GM12878 (cell line): ENCODE results near the gene SLC5A10. TPM values are rescaled to one million over a fixed set of nuclear protein-coding genes. Genes with fewer than 3 reads are reported as not detected.

ENCODE experiments used
- ATAC-seq: fragments of 200-7000 bp; cut with Tn5 transposase; 3 replicates; pipeline ENCODE4 v1.9.1; 2020; ENCODE audit warnings: mild to moderate bottlenecking, moderate library complexity
- BruUV-seq: library from RNA; stranded (reverse); fragments of 400-500 nt; replicated peaks from 2 replicates; lab custom pipeline; 2021; lab: Mats Ljungman, UMichigan
- CTCF ChIA-PET: fragments of 300-600 bp; sonication (Branson Sonifier 250); formaldehyde crosslinking; extraction: SDS; loops from one replicate; lab custom pipeline; 2021; ENCODE audit warnings: inconsistent platforms; lab: Yijun Ruan, JAX
- POLR2A ChIA-PET: fragments of 350-600 bp; formaldehyde crosslinking; extraction: SDS; loops from one replicate; lab custom pipeline; 2021; ENCODE audit warnings: inconsistent platforms; lab: Charles Lee
- RAD21 ChIA-PET: fragments of 300-600 bp; sonication (Branson Sonifier 250); formaldehyde crosslinking; loops from one replicate; lab custom pipeline; 2023; ENCODE audit warnings: antibody characterized with exemption; ENCODE audit not compliant: unreplicated experiment; lab: Charles Lee
- SMC1A ChIA-PET: fragments of 300-600 bp; sonication (Branson Sonifier 250); formaldehyde crosslinking; loops from one replicate; lab custom pipeline; 2023; ENCODE audit not compliant: unreplicated experiment, uncharacterized antibody; lab: Charles Lee
- DNase-seq: peaks from one replicate; pipeline ENCODE4 v3.0.0-alpha.2; 2011; ENCODE audit warnings: low read depth, low spot score
- FAIRE-seq: peaks from 3 replicates; lab custom pipeline; 2011; peaks lifted over from hg19 to GRCh38; lab: Jason Lieb, UNC
- H2AFZ ChIP-seq: 2 replicates; pipeline ENCODE4 v1.6.0; 2011; ENCODE audit warnings: low read depth, low read length, control low read depth; ENCODE audit not compliant: control insufficient read depth
- H3K27ac ChIP-seq: 2 replicates; pipeline ENCODE4 v1.5.1; 2011; ENCODE audit warnings: control low read depth; ENCODE audit not compliant: control insufficient read depth, insufficient read depth
- H3K27me3 ChIP-seq, 2 experiments: replicated peaks in 1 of 2; 2 replicates each; pipeline versions ENCODE4 v1.6.0 to v1.6.1; 2011; ENCODE audit warnings: low read length in 1 of 2; ENCODE audit not compliant: control insufficient read depth in 2 of 2, insufficient read depth in 2 of 2
- H3K36me3 ChIP-seq, 2 experiments: 2 replicates each; pipeline ENCODE4 v1.5.1; 2011; ENCODE audit warnings: low read length in 1 of 2; ENCODE audit not compliant: control insufficient read depth in 2 of 2, insufficient read depth in 2 of 2
- H3K4me1 ChIP-seq: 2 replicates; pipeline ENCODE4 v1.6.1; 2011; ENCODE audit warnings: mild to moderate bottlenecking, low read length, moderate library complexity, mixed read lengths; ENCODE audit not compliant: control insufficient read depth, insufficient read depth
- H3K4me2 ChIP-seq: 2 replicates; pipeline ENCODE4 v1.6.0; 2011; ENCODE audit warnings: control low read depth; ENCODE audit not compliant: control insufficient read depth, insufficient read depth
- H3K4me3 ChIP-seq: fragments of 200-600 bp; sonication (generic); 2 replicates; pipeline ENCODE4 v1.5.1; 2016
- H3K79me2 ChIP-seq: 2 replicates; pipeline ENCODE4 v1.6.0; 2011; ENCODE audit warnings: low read length; ENCODE audit not compliant: control insufficient read depth, insufficient read depth
- H3K9ac ChIP-seq: 2 replicates; pipeline ENCODE4 v1.8.0; 2011; ENCODE audit warnings: low read length, control low read depth, mixed read lengths; ENCODE audit not compliant: control insufficient read depth, insufficient read depth
- H3K9me3 ChIP-seq: replicated peaks from 3 replicates; pipeline ENCODE4 v1.5.1; 2011; ENCODE audit warnings: mild to moderate bottlenecking, low read length; ENCODE audit not compliant: control insufficient read depth, insufficient read depth
- H4K20me1 ChIP-seq: 2 replicates; pipeline ENCODE4 v1.6.0; 2011; ENCODE audit not compliant: control insufficient read depth, insufficient read depth
- BHLHE40 ChIP-seq, 2 experiments: fragments of 450-650 bp in 1 of 2; IDR thresholded peaks; 2 replicates each; pipeline ENCODE4 v1.6.1; 2011 to 2017; ENCODE audit warnings: low read depth in 2 of 2, borderline replicate concordance in 1 of 2, improper control_type of control experiment in 1 of 2, low read length in 1 of 2, mild to moderate bottlenecking in 1 of 2
- DPF2 ChIP-seq: fragments of 450-650 bp; IDR thresholded peaks from 2 replicates; pipeline ENCODE4 v1.6.1; 2017; ENCODE audit warnings: mild to moderate bottlenecking
- EED ChIP-seq: sonication (generic); IDR thresholded peaks from 2 replicates; pipeline ENCODE4 v1.6.1; 2016; ENCODE audit warnings: antibody characterized with exemption, low read depth
- FOXM1 ChIP-seq: IDR thresholded peaks from 2 replicates; pipeline ENCODE4 v1.6.1; 2012; ENCODE audit warnings: low read depth, mild to moderate bottlenecking, inconsistent platforms, low read length, moderate library complexity
- KAT2A ChIP-seq: conservative IDR thresholded peaks from 2 replicates; pipeline ENCODE4 v1.6.1; 2011; ENCODE audit warnings: low read depth, low read length; ENCODE audit not compliant: control insufficient read depth
- MYB ChIP-seq: fragments of 150-350 bp; IDR thresholded peaks from 2 replicates; pipeline ENCODE4 v1.6.1; 2014; ENCODE audit warnings: mild to moderate bottlenecking, low read depth, low read length, borderline replicate concordance
- MYC ChIP-seq: IDR thresholded peaks from 2 replicates; pipeline ENCODE4 v1.6.1; 2011; ENCODE audit warnings: mild to moderate bottlenecking, low read length, moderate library complexity, inconsistent platforms; ENCODE audit not compliant: insufficient read depth, insufficient replicate concordance, insufficient read length, severe bottlenecking
- STAT1 ChIP-seq: fragments of 450-650 bp; conservative IDR thresholded peaks from 2 replicates; pipeline ENCODE4 v1.6.1; 2014; ENCODE audit warnings: antibody characterized with exemption, mild to moderate bottlenecking
- TCF7 ChIP-seq: IDR thresholded peaks from 2 replicates; pipeline ENCODE4 v1.6.1; 2014; ENCODE audit warnings: antibody characterized with exemption, borderline replicate concordance
- WGBS: methylation state at CpG from one replicate; pipeline ENCODE4 v1.1.6; 2016; ENCODE audit warnings: low lambda C conversion rate; ENCODE audit not compliant: insufficient replicate concordance, insufficient coverage; ENCODE audit errors: missing lambda C conversion rate; 5-methylcytosine and 5-hydroxymethylcytosine counted together
- in situ Hi-C: fragments of 300-500 bp; cut with MboI; formaldehyde crosslinking; loops from 9 replicates; pipeline ENCODE4 v1.14.3; 2018; ENCODE audit warnings: mixed read lengths
- intact Hi-C: fragments of 100-400 bp; cut with micrococcal nuclease; formaldehyde crosslinking; loops from one replicate; pipeline ENCODE4 v1.14.2; 2022; ENCODE audit not compliant: unreplicated experiment
- polyA plus RNA-seq, 11 experiments: library from polyadenylated mRNA; depleted of rRNA in 4 of 11; unstranded in 6 of 11; stranded (reverse) in 5 of 11; fragments of >200 nt; fragmentation: Nextera tagmentation in 4 of 11; fragmentation: Illumina TruSeq in 1 of 11; extraction: Ambion mirVana in 4 of 11; extraction: Trizol in 1 of 11; gene quantifications; 1 replicate in 1 of 11; 2 replicates in 10 of 11; pipeline versions ENCODE4 v1.2.1 to v1.2.3, GENCODE V29; 2011 to 2016; ENCODE audit warnings: inconsistent platforms in 2 of 11, missing spikeins in 2 of 11, low read depth in 1 of 11
- total RNA-seq, 4 experiments: library from RNA; depleted of rRNA in 3 of 4; stranded (reverse); fragments of >200 nt in 3 of 4; fragmentation: Illumina TruSeq in 1 of 4; extraction: Trizol in 1 of 4; gene quantifications; 2 replicates each; pipeline versions ENCODE4 v1.2.1 to v1.2.3, GENCODE V29; 2013 to 2021
- TF ChIP-seq, protein P1 (sequence below): fragments of 450-650 bp; formaldehyde crosslinking; IDR thresholded peaks from 2 replicates; pipeline ENCODE4 v1.5.0; 2022; ENCODE audit warnings: mild to moderate bottlenecking, missing genetic modification characterization
- TF ChIP-seq, protein P2 (sequence below): fragments of 450-650 bp; formaldehyde crosslinking; IDR thresholded peaks from 2 replicates; pipeline ENCODE4 v1.4.0; 2020; ENCODE audit warnings: mild to moderate bottlenecking, moderate library complexity

Gene SLC5A10
- total and polyA plus RNA-seq, 10 of the 15 experiments (the other 5 are each of a cell fraction or from before 2014, with no cell fraction given), result under 0.01 to 0.18 (median 0.07) TPM; not detected in 4

DNA sequence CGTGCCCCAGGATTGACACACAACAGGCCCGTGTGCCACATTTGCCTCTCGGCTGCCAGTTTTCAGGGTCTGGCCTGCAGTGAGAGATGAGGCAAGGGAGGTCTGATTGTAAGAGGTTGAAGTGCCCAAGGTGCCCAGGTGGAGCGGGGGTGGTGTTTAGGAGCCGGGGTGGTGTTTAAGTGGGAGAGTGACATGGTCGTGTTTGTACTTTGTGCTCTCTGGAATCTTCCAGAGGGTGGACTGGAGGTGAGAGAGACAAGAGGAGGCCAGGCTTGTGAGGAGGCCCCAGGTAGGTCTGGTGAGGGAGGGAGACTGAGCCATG lies 10.5 kb downstream of the SLC5A10 start (continued):
- TF ChIP-seq MYC (no peak), BHLHE40 (IDR thresholded peaks at IDR 0.05; ENCODE audit: borderline replicate concordance in 1 of 2, low read depth in 2 of 2, low read length in 1 of 2) (no peak), DPF2 (no peak), TCF7 (no peak), EED (no peak), FOXM1 (no peak)
- TF ChIP-seq, protein P1, sequence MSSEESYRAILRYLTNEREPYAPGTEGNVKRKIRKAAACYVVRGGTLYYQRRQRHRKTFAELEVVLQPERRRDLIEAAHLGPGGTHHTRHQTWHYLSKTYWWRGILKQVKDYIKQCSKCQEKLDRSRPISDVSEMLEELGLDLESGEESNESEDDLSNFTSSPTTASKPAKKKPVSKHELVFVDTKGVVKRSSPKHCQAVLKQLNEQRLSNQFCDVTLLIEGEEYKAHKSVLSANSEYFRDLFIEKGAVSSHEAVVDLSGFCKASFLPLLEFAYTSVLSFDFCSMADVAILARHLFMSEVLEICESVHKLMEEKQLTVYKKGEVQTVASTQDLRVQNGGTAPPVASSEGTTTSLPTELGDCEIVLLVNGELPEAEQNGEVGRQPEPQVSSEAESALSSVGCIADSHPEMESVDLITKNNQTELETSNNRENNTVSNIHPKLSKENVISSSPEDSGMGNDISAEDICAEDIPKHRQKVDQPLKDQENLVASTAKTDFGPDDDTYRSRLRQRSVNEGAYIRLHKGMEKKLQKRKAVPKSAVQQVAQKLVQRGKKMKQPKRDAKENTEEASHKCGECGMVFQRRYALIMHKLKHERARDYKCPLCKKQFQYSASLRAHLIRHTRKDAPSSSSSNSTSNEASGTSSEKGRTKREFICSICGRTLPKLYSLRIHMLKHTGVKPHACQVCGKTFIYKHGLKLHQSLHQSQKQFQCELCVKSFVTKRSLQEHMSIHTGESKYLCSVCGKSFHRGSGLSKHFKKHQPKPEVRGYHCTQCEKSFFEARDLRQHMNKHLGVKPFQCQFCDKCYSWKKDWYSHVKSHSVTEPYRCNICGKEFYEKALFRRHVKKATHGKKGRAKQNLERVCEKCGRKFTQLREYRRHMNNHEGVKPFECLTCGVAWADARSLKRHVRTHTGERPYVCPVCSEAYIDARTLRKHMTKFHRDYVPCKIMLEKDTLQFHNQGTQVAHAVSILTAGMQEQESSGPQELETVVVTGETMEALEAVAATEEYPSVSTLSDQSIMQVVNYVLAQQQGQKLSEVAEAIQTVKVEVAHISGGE (CRISPR knock-in tag), result no peak

DNA sequence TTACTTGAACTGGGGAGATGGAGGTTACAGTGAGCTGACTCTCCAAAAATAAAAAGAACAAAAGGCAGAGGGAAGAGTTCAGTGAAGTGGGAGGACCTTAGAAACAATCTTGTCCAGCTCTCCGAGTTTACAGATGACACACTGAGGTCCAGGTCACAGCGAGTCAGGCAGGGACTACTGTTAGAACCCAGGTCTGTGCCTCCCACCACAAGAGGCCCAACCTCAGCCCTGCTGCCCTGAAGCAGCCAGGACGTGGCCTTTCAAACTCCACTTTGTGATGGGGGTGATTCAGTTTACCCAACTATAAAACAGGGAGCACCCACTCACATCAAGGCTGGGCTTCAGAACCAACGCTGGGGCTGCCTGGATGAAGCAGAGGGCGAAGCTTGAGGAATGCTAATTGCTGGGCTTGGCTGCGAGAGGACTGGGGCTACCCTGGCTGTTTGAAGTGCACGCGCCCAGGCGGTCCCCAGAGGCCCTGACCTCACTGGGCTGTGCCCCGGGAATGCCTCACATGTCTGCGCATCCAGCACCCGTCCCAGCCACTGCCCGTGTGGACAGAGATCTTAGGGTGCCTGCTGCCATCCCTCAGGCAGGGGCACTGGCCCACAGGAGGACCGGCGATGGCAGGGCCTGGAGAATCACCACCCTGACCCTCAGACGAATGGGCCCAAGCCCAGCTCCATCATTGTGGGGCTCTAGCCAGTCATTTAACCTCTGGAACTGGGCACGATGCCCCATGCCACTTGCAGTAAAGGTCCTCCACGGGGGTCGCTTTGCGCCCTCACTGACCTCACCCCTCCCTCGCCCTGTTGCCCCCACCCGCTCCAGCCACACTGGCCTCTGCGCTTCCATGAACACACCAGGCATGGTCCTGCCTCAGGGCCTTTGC lies 11.4 kb downstream of the SLC5A10 start:
- POLR2A ChIA-PET, result interaction anchor here (0.9 kb wide), 1 partner anchor 105 kb away, joined by 3 read pairs; no protein-coding TSS in a partner anchor
- no peak for FAIRE-seq
- Histone ChIP-seq H2AFZ (no peak overlapping the region), H3K4me3 (no peak overlapping the region), H4K20me1 (no peaks in the 10 kb centered on the region), H3K27me3 (no peaks in the 10 kb centered on the region), H3K9ac (no peak overlapping the region), H3K36me3 (no peaks in the 10 kb centered on the region), H3K79me2 (no peaks in the 10 kb centered on the region), H3K4me1 (peaks cover 10% of the 10 kb centered on the region), H3K27ac (no peak overlapping the region), H3K4me2 (no peak overlapping the region), H3K9me3 (no peaks in the 10 kb centered on the region)
- RAD21 ChIA-PET, result no interaction called here
- DNase-seq, result no peak
- in situ Hi-C loops, result no loop called here
- SMC1A ChIA-PET, result interaction anchor here (0.9 kb wide), 1 partner anchor 15 kb away, joined by 4 read pairs; no protein-coding TSS in a partner anchor
- CTCF ChIA-PET, result no interaction called here
- ATAC-seq, result no peak
- intact Hi-C loops, result no loop called here
- 71% methylated on average over 23 of the region's 23 CpGs for WGBS
- BruUV-seq, result no TSS peak
- TF ChIP-seq, protein P2, sequence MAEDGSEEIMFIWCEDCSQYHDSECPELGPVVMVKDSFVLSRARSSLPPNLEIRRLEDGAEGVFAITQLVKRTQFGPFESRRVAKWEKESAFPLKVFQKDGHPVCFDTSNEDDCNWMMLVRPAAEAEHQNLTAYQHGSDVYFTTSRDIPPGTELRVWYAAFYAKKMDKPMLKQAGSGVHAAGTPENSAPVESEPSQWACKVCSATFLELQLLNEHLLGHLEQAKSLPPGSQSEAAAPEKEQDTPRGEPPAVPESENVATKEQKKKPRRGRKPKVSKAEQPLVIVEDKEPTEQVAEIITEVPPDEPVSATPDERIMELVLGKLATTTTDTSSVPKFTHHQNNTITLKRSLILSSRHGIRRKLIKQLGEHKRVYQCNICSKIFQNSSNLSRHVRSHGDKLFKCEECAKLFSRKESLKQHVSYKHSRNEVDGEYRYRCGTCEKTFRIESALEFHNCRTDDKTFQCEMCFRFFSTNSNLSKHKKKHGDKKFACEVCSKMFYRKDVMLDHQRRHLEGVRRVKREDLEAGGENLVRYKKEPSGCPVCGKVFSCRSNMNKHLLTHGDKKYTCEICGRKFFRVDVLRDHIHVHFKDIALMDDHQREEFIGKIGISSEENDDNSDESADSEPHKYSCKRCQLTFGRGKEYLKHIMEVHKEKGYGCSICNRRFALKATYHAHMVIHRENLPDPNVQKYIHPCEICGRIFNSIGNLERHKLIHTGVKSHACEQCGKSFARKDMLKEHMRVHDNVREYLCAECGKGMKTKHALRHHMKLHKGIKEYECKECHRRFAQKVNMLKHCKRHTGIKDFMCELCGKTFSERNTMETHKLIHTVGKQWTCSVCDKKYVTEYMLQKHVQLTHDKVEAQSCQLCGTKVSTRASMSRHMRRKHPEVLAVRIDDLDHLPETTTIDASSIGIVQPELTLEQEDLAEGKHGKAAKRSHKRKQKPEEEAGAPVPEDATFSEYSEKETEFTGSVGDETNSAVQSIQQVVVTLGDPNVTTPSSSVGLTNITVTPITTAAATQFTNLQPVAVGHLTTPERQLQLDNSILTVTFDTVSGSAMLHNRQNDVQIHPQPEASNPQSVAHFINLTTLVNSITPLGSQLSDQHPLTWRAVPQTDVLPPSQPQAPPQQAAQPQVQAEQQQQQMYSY (CRISPR knock-in tag), result no peak
- no peak for TF ChIP-seq MYB
- TF ChIP-seq STAT1, result no peak
- no peak for TF ChIP-seq KAT2A
